Measurements from ENCODE around the gene SPOPL. TPM values are rescaled to one million over a fixed set of nuclear protein-coding genes. Genes with fewer than 3 reads are reported as not detected.
"Not testable (repeated sequence)": the region's sequence is repeated elsewhere in the genome, so short reads cannot be mapped to it uniquely, and the experiment has no call there.

SPOPL gene
- total and polyA plus RNA-seq, 2 donors (not counting 1 experiment from before 2014, with no cell fraction given), result 11.5 to 15.2 TPM

GRCh38 chr2:138521821-138522220 lies 20.3 kb downstream of the SPOPL start:
- Histone ChIP-seq H3K36me3 (ENCODE audit: control insufficient read depth, insufficient read depth, low read length) (no peaks in the 10 kb centered on the region), H3K4me3 (replicated peaks in 1 of 4; ENCODE audit: control extremely low read depth in 1 of 4, insufficient read depth in 1 of 4, low read depth in 3 of 4, low read length in 4 of 4) (no peak overlapping the region), H4K20me1 (ENCODE audit: control insufficient read depth, extremely low read depth, insufficient read depth, low read length) (no peaks in the 10 kb centered on the region), H3K27ac (ENCODE audit: insufficient read depth, low read length) (no peak overlapping the region), H3K79me2 (ENCODE audit: control insufficient read depth, insufficient read depth, low read length) (peaks cover 2% of the 10 kb centered on the region), H3K4me1 (ENCODE audit: control insufficient read depth, extremely low read depth, insufficient read depth, low read length) (no peaks in the 10 kb centered on the region), H3K9ac (ENCODE audit: insufficient read depth, low read length) (no peak overlapping the region), H3K27me3 (ENCODE audit: control insufficient read depth, insufficient read depth, low read length) (no peaks in the 10 kb centered on the region), H3K9me3 (ENCODE audit: control insufficient read depth, insufficient read depth, low read depth, low read length) (no peaks in the 10 kb centered on the region), H2AFZ (ENCODE audit: low read length) (no peak overlapping the region), H3K4me2 (ENCODE audit: extremely low read depth, insufficient read depth, low read length) (no peak overlapping the region)
- no peak for TF ChIP-seq CTCF (conservative IDR thresholded peaks at IDR 0.05 in 1 of 2, IDR thresholded peaks at IDR 0.05 in 1 of 2; ENCODE audit: low read depth in 1 of 2, low read length in 2 of 2)
- TF ChIP-seq EZH2 (IDR thresholded peaks at IDR 0.05; ENCODE audit: low read length, missing control alignments), result no peak
- DNase-seq (ENCODE audit: low read depth in 2 of 2), result no peak

GRCh38 chr2:138522556-138522955 lies 21.0 kb downstream of the SPOPL start:
- no peak for TF ChIP-seq CTCF (conservative IDR thresholded peaks at IDR 0.05 in 1 of 2, IDR thresholded peaks at IDR 0.05 in 1 of 2; ENCODE audit: low read depth in 1 of 2, low read length in 2 of 2)
- Histone ChIP-seq H3K79me2 (ENCODE audit: control insufficient read depth, insufficient read depth, low read length) (peaks cover 2% of the 10 kb centered on the region), H3K27me3 (ENCODE audit: control insufficient read depth, insufficient read depth, low read length) (no peaks in the 10 kb centered on the region), H3K27ac (ENCODE audit: insufficient read depth, low read length) (no peak overlapping the region), H3K36me3 (ENCODE audit: control insufficient read depth, insufficient read depth, low read length) (no peaks in the 10 kb centered on the region), H2AFZ (ENCODE audit: low read length) (no peak overlapping the region), H3K9me3 (ENCODE audit: control insufficient read depth, insufficient read depth, low read depth, low read length) (no peaks in the 10 kb centered on the region), H4K20me1 (ENCODE audit: control insufficient read depth, extremely low read depth, insufficient read depth, low read length) (no peaks in the 10 kb centered on the region), H3K9ac (ENCODE audit: insufficient read depth, low read length) (no peak overlapping the region), H3K4me3 (replicated peaks in 1 of 4; ENCODE audit: control extremely low read depth in 1 of 4, insufficient read depth in 1 of 4, low read depth in 3 of 4, low read length in 4 of 4) (no peak overlapping the region), H3K4me2 (ENCODE audit: extremely low read depth, insufficient read depth, low read length) (no peak overlapping the region), H3K4me1 (ENCODE audit: control insufficient read depth, extremely low read depth, insufficient read depth, low read length) (no peaks in the 10 kb centered on the region)
- DNase-seq (ENCODE audit: low read depth in 2 of 2), result no peak

GRCh38 chr2:138523018-138523672 lies 21.6 kb downstream of the SPOPL start:
- H3K27me3 ChIP-seq (ENCODE audit: control insufficient read depth, insufficient read depth, low read length); H3K9me3 ChIP-seq (ENCODE audit: control insufficient read depth, insufficient read depth, low read depth, low read length); H3K4me3 ChIP-seq (replicated peaks in 1 of 4; ENCODE audit: control extremely low read depth in 1 of 4, insufficient read depth in 1 of 4, low read depth in 3 of 4, low read length in 4 of 4); H3K79me2 ChIP-seq (ENCODE audit: control insufficient read depth, insufficient read depth, low read length); H3K4me2 ChIP-seq (ENCODE audit: extremely low read depth, insufficient read depth, low read length); DNase-seq (ENCODE audit: low read depth in 2 of 2); H2AFZ ChIP-seq (ENCODE audit: low read length); H4K20me1 ChIP-seq (ENCODE audit: control insufficient read depth, extremely low read depth, insufficient read depth, low read length); H3K4me1 ChIP-seq (ENCODE audit: control insufficient read depth, extremely low read depth, insufficient read depth, low read length); H3K9ac ChIP-seq (ENCODE audit: insufficient read depth, low read length); H3K27ac ChIP-seq (ENCODE audit: insufficient read depth, low read length); H3K36me3 ChIP-seq (ENCODE audit: control insufficient read depth, insufficient read depth, low read length): not testable (repeated sequence)

GRCh38 chr2:138523673-138524042 lies 22.1 kb downstream of the SPOPL start:
- DNase-seq (ENCODE audit: low read depth in 2 of 2); H3K9me3 ChIP-seq (ENCODE audit: control insufficient read depth, insufficient read depth, low read depth, low read length); H4K20me1 ChIP-seq (ENCODE audit: control insufficient read depth, extremely low read depth, insufficient read depth, low read length); H3K36me3 ChIP-seq (ENCODE audit: control insufficient read depth, insufficient read depth, low read length); H3K4me3 ChIP-seq (replicated peaks in 1 of 4; ENCODE audit: control extremely low read depth in 1 of 4, insufficient read depth in 1 of 4, low read depth in 3 of 4, low read length in 4 of 4); H3K4me2 ChIP-seq (ENCODE audit: extremely low read depth, insufficient read depth, low read length); H3K27ac ChIP-seq (ENCODE audit: insufficient read depth, low read length); H3K79me2 ChIP-seq (ENCODE audit: control insufficient read depth, insufficient read depth, low read length); H3K9ac ChIP-seq (ENCODE audit: insufficient read depth, low read length); H3K27me3 ChIP-seq (ENCODE audit: control insufficient read depth, insufficient read depth, low read length); H3K4me1 ChIP-seq (ENCODE audit: control insufficient read depth, extremely low read depth, insufficient read depth, low read length); H2AFZ ChIP-seq (ENCODE audit: low read length): not testable (repeated sequence)

- not testable (repeated sequence) for H3K4me3 ChIP-seq (replicated peaks in 1 of 4; ENCODE audit: control extremely low read depth in 1 of 4, insufficient read depth in 1 of 4, low read depth in 3 of 4, low read length in 4 of 4); H3K4me1 ChIP-seq (ENCODE audit: control insufficient read depth, extremely low read depth, insufficient read depth, low read length); H2AFZ ChIP-seq (ENCODE audit: low read length); H4K20me1 ChIP-seq (ENCODE audit: control insufficient read depth, extremely low read depth, insufficient read depth, low read length); H3K79me2 ChIP-seq (ENCODE audit: control insufficient read depth, insufficient read depth, low read length); H3K4me2 ChIP-seq (ENCODE audit: extremely low read depth, insufficient read depth, low read length); H3K27me3 ChIP-seq (ENCODE audit: control insufficient read depth, insufficient read depth, low read length); DNase-seq (ENCODE audit: low read depth in 2 of 2); H3K9me3 ChIP-seq (ENCODE audit: control insufficient read depth, insufficient read depth, low read depth, low read length); H3K36me3 ChIP-seq (ENCODE audit: control insufficient read depth, insufficient read depth, low read length); H3K27ac ChIP-seq (ENCODE audit: insufficient read depth, low read length); H3K9ac ChIP-seq (ENCODE audit: insufficient read depth, low read length)
These were observed 22.8 kb downstream of the SPOPL start for GRCh38 chr2:138524353-138524752.

All from fibroblast of lung (primary cell).